ENCODE results near the gene HNRNPM.

Gene HNRNPM

GRCh38 chr19:8518536-8518935 lies 73.8 kb downstream of the HNRNPM start:
- DNase-seq: no peak
- Mint-ChIP-seq H3K4me3 (peak overlapping the region; percentile 61 to 89), H3K27me3 (no peaks in the 10 kb centered on the region), H3K4me1 (ENCODE audit: low read depth in 2 of 2) (peaks cover 42 to 44% of the 10 kb centered on the region in 2 donors), H3K36me3 (ENCODE audit: insufficient read depth) (peaks cover 37% of the 10 kb centered on the region), H3K27ac (peak overlapping the region; percentile 97 to 99), H3K9me3 (no peaks in the 10 kb centered on the region)
- ATAC-seq (replicated peaks): no peak

- peaks cover 29% of the 10 kb centered on the region for H3K36me3 Mint-ChIP-seq (ENCODE audit: insufficient read depth)
- peaks cover 37 to 41% of the 10 kb centered on the region in 2 donors for H3K4me1 Mint-ChIP-seq (ENCODE audit: low read depth in 2 of 2)
- H3K27me3 Mint-ChIP-seq: no peaks in the 10 kb centered on the region
- H3K27ac Mint-ChIP-seq: peak overlapping the region in 1 of 2 donors; percentile 99
- peak overlapping the region; percentile 25 to 89 for H3K4me3 Mint-ChIP-seq
- no peaks in the 10 kb centered on the region for H3K9me3 Mint-ChIP-seq
- DNase-seq: no peak
- ATAC-seq (replicated peaks): no peak
Observed at GRCh38 chr19:8519388-8519787, 74.6 kb downstream of the HNRNPM start.

GRCh38 chr19:8525401-8525684 lies 80.6 kb downstream of the HNRNPM start:
- H3K27me3 Mint-ChIP-seq: no peaks in the 10 kb centered on the region
- H3K36me3 Mint-ChIP-seq (ENCODE audit: insufficient read depth): peaks cover 18% of the 10 kb centered on the region
- H3K4me1 Mint-ChIP-seq (ENCODE audit: low read depth in 2 of 2): peaks cover 9 to 15% of the 10 kb centered on the region in 2 donors
- no peak overlapping the region for H3K4me3 Mint-ChIP-seq
- no peak overlapping the region for H3K27ac Mint-ChIP-seq
- ATAC-seq (replicated peaks) (no peak), DNase-seq (no peak)
- no peaks in the 10 kb centered on the region for H3K9me3 Mint-ChIP-seq

- H3K9me3 Mint-ChIP-seq: no peaks in the 10 kb centered on the region
- H3K4me3 Mint-ChIP-seq: no peak overlapping the region
- peaks cover 30% of the 10 kb centered on the region for H3K36me3 Mint-ChIP-seq (ENCODE audit: insufficient read depth)
- ATAC-seq (replicated peaks) (no peak), DNase-seq (no peak)
- no peaks in the 10 kb centered on the region for H3K27me3 Mint-ChIP-seq
- peaks cover 9 to 12% of the 10 kb centered on the region in 2 donors for H3K4me1 Mint-ChIP-seq (ENCODE audit: low read depth in 2 of 2)
- H3K27ac Mint-ChIP-seq: peak overlapping the region in 1 of 2 donors; percentile 87
Observed at GRCh38 chr19:8526345-8527091, 81.7 kb downstream of the HNRNPM start.

- Mint-ChIP-seq H3K36me3 (ENCODE audit: insufficient read depth) (peaks cover 46% of the 10 kb centered on the region), H3K27me3 (no peaks in the 10 kb centered on the region), H3K27ac (peak overlapping the region; percentile 3 to 84), H3K4me1 (ENCODE audit: low read depth in 2 of 2) (peaks cover 9 to 12% of the 10 kb centered on the region in 2 donors), H3K4me3 (no peak overlapping the region), H3K9me3 (no peaks in the 10 kb centered on the region)
- no peak for ATAC-seq (replicated peaks)
- no peak for DNase-seq
Observed at GRCh38 chr19:8528500-8528899, 83.7 kb downstream of the HNRNPM start.

GRCh38 chr19:8529369-8530006 lies 84.7 kb downstream of the HNRNPM start:
- Mint-ChIP-seq H3K4me1 (ENCODE audit: low read depth in 2 of 2) (peaks cover 9 to 11% of the 10 kb centered on the region in 2 donors), H3K36me3 (ENCODE audit: insufficient read depth) (peaks cover 56% of the 10 kb centered on the region), H3K27me3 (no peaks in the 10 kb centered on the region), H3K9me3 (no peaks in the 10 kb centered on the region), H3K27ac (peak overlapping the region; percentile 73 to 84), H3K4me3 (no peak overlapping the region)
- DNase-seq: no peak
- ATAC-seq (replicated peaks): no peak

- Mint-ChIP-seq H3K4me3 (no peak overlapping the region), H3K27ac (peak overlapping the region; percentile 73 to 84), H3K27me3 (no peaks in the 10 kb centered on the region), H3K36me3 (ENCODE audit: insufficient read depth) (peaks cover 63% of the 10 kb centered on the region), H3K4me1 (ENCODE audit: low read depth in 2 of 2) (peaks cover 9 to 10% of the 10 kb centered on the region in 2 donors), H3K9me3 (no peaks in the 10 kb centered on the region)
- no peak for ATAC-seq (replicated peaks)
- no peak for DNase-seq
Observed at GRCh38 chr19:8530061-8530679, 85.4 kb downstream of the HNRNPM start.

- no peak for ATAC-seq (replicated peaks)
- Mint-ChIP-seq H3K27ac (peak overlapping the region in 1 of 2 donors; percentile 73), H3K4me3 (no peak overlapping the region), H3K36me3 (ENCODE audit: insufficient read depth) (peaks cover 76% of the 10 kb centered on the region), H3K9me3 (no peaks in the 10 kb centered on the region), H3K4me1 (ENCODE audit: low read depth in 2 of 2) (peaks cover 9 to 10% of the 10 kb centered on the region in 2 donors), H3K27me3 (no peaks in the 10 kb centered on the region)
- DNase-seq: no peak
Observed at GRCh38 chr19:8531470-8531869, 86.7 kb downstream of the HNRNPM start.

GRCh38 chr19:8532225-8532624 lies 87.5 kb downstream of the HNRNPM start:
- Mint-ChIP-seq H3K27ac (peak overlapping the region in 1 of 2 donors; percentile 73), H3K4me1 (ENCODE audit: low read depth in 2 of 2) (peaks cover 7 to 9% of the 10 kb centered on the region in 2 donors), H3K4me3 (no peak overlapping the region), H3K9me3 (no peaks in the 10 kb centered on the region), H3K27me3 (no peaks in the 10 kb centered on the region), H3K36me3 (ENCODE audit: insufficient read depth) (peaks cover 84% of the 10 kb centered on the region)
- ATAC-seq (replicated peaks): no peak
- no peak for DNase-seq

- H3K4me3 Mint-ChIP-seq: no peak overlapping the region
- H3K27me3 Mint-ChIP-seq: no peaks in the 10 kb centered on the region
- no peaks in the 10 kb centered on the region for H3K4me1 Mint-ChIP-seq (ENCODE audit: low read depth in 2 of 2)
- peak overlapping the region; percentile 25 to 82 for H3K27ac Mint-ChIP-seq
- ATAC-seq (replicated peaks) (no peak), DNase-seq (no peak)
- no peaks in the 10 kb centered on the region for H3K9me3 Mint-ChIP-seq
- peaks cover 96% of the 10 kb centered on the region for H3K36me3 Mint-ChIP-seq (ENCODE audit: insufficient read depth)
Observed at GRCh38 chr19:8536282-8536681, 91.5 kb downstream of the HNRNPM start.

GRCh38 chr19:8537099-8537498 lies 92.3 kb downstream of the HNRNPM start:
- DNase-seq: no peak
- Mint-ChIP-seq H3K27ac (peak overlapping the region; percentile 25 to 82), H3K4me3 (no peak overlapping the region), H3K36me3 (ENCODE audit: insufficient read depth) (peaks cover 96% of the 10 kb centered on the region), H3K4me1 (ENCODE audit: low read depth in 2 of 2) (peaks cover 0 to 2% of the 10 kb centered on the region in 2 donors), H3K27me3 (no peaks in the 10 kb centered on the region), H3K9me3 (no peaks in the 10 kb centered on the region)
- no peak for ATAC-seq (replicated peaks)

All from effector memory CD8-positive, alpha-beta T cell (primary cell).